NCI-H2196 (cell line): Measurements from ENCODE around the gene IGFBPL1.
A peak's percentile ranks its signal among the peaks of the same experiment; 100 is the strongest.
"Not testable (repeated sequence)": the region's sequence is repeated elsewhere in the genome, so short reads cannot be mapped to it uniquely, and the experiment has no call there.

Source experiments
- DNase-seq: peaks from one replicate; lab custom pipeline; 2025; ENCODE audit not compliant: unreplicated experiment; lab: John Stamatoyannopoulos, UW

Gene IGFBPL1

GRCh38 chr9:38401994-38402393 lies 22.3 kb downstream of the IGFBPL1 start:
- no peak for DNase-seq

- not testable (repeated sequence) for DNase-seq
Measured at GRCh38 chr9:38399191-38399590, 25.1 kb downstream of the IGFBPL1 start.

GRCh38 chr9:38396371-38396671 lies 27.9 kb downstream of the IGFBPL1 start:
- DNase-seq = no peak

- DNase-seq = no peak
Measured at GRCh38 chr9:38395653-38396370, 28.4 kb downstream of the IGFBPL1 start.

GRCh38 chr9:38394416-38394815 lies 29.8 kb downstream of the IGFBPL1 start:
- no peak for DNase-seq

- no peak for DNase-seq
Measured at GRCh38 chr9:38393128-38393796, 31.0 kb downstream of the IGFBPL1 start.

- peak; percentile 89 for DNase-seq
Measured at GRCh38 chr9:38392235-38393127, 31.8 kb downstream of the IGFBPL1 start, which contains the start of gene ALDH1B1. Gene ALDH1B1 (plus strand): TSS chr9:38392702. CDS start chr9:38395749, 3,047 bp downstream.

GRCh38 chr9:38391278-38392118 lies 32.8 kb downstream of the IGFBPL1 start:
- DNase-seq = no peak

- no peak for DNase-seq
Measured at GRCh38 chr9:38390851-38391250, 33.4 kb downstream of the IGFBPL1 start.

- no peak for DNase-seq
Measured at GRCh38 chr9:38390442-38390841, 33.8 kb downstream of the IGFBPL1 start.

- no peak for DNase-seq
Measured at GRCh38 chr9:38389313-38389712, 34.9 kb downstream of the IGFBPL1 start.

GRCh38 chr9:38388283-38389223 lies 35.7 kb downstream of the IGFBPL1 start:
- peak; percentile 9 for DNase-seq

GRCh38 chr9:38387751-38388150 lies 36.5 kb downstream of the IGFBPL1 start:
- no peak for DNase-seq

- no peak for DNase-seq
Measured at GRCh38 chr9:38387066-38387465, 37.2 kb downstream of the IGFBPL1 start.

GRCh38 chr9:38386319-38386895 lies 37.8 kb downstream of the IGFBPL1 start:
- DNase-seq = peak; percentile 30

GRCh38 chr9:38385896-38386295 lies 38.4 kb downstream of the IGFBPL1 start:
- DNase-seq = no peak

- DNase-seq = no peak
Measured at GRCh38 chr9:38384990-38385848, 39.0 kb downstream of the IGFBPL1 start.

- DNase-seq = no peak
Measured at GRCh38 chr9:38382141-38382540, 42.1 kb downstream of the IGFBPL1 start.
